ENCODE data around the gene VSIG8.

DNA sequence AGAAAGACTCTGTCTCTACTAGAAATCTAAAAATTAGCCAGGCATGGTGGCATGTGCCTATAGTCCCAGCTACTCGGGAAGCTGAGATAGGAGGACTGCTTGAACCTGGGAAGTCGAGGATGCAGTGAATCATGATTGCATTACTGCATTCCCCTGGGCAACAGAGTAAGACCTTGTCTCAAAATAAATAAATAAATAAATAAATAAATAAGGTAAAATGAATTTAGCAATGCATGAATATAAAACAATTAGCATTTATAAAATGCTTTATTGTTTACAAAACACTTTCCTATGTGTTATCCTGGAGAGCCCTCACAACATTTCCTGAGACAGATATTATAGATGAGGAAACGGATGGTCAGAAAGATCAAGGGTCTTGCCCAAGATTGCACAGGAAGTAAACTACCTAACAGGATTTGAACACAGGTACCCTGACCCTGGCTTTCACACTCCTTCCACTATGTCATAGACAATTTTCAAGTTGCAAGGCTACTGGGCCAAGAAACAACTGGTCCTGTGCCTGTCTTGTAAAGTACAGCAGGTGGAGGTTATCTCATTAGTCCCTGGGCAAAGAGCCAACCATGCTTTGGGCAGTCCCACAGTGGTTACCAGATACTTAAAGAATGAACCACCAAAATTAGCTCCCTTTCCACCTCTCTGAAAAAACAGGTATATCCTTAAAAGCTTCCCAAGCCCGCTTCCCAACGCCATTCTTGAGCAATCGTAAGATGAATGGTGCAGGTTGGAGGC lies 15.4 kb upstream of the VSIG8 start:
- TF ChIP-seq, protein P1, sequence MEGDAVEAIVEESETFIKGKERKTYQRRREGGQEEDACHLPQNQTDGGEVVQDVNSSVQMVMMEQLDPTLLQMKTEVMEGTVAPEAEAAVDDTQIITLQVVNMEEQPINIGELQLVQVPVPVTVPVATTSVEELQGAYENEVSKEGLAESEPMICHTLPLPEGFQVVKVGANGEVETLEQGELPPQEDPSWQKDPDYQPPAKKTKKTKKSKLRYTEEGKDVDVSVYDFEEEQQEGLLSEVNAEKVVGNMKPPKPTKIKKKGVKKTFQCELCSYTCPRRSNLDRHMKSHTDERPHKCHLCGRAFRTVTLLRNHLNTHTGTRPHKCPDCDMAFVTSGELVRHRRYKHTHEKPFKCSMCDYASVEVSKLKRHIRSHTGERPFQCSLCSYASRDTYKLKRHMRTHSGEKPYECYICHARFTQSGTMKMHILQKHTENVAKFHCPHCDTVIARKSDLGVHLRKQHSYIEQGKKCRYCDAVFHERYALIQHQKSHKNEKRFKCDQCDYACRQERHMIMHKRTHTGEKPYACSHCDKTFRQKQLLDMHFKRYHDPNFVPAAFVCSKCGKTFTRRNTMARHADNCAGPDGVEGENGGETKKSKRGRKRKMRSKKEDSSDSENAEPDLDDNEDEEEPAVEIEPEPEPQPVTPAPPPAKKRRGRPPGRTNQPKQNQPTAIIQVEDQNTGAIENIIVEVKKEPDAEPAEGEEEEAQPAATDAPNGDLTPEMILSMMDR (conservative IDR thresholded peaks at IDR 0.05 in 1 of 2, IDR thresholded peaks at IDR 0.05 in 1 of 2; ENCODE audit: low read depth in 1 of 2, low read length in 2 of 2): no peak
- TF ChIP-seq EZH2 (IDR thresholded peaks at IDR 0.05; ENCODE audit: low read length, missing control alignments): no peak
